SHP77 (cell line): ENCODE results near the gene APOBEC3F.
"Not testable (repeated sequence)": the region's sequence is repeated elsewhere in the genome, so short reads cannot be mapped to it uniquely, and the experiment has no call there.

Experiments
- DNase-seq, 2 experiments: peaks; one replicate each; lab custom pipeline; 2025; lab: John Stamatoyannopoulos, UW

Gene APOBEC3F

DNA sequence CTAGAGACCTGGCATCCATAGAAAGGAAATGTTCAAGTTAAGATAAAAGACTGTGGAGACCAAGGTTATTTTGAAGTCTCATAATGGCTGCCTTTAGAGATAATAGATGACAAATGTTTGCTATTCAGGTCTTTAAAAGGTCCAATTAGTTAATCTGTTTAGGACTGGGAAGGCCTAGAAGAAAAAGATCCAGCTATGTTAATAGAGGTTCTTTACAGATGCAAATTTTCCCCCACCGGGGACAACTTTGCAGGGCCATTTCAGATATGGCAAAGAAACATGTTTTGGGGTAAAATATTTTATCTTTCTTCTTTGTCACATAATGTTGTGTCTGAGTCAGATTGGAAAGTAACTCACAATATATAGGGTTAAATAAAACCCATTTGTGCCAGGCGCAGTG is 33.3 kb downstream of the APOBEC3F start:
- no peak for DNase-seq

DNA sequence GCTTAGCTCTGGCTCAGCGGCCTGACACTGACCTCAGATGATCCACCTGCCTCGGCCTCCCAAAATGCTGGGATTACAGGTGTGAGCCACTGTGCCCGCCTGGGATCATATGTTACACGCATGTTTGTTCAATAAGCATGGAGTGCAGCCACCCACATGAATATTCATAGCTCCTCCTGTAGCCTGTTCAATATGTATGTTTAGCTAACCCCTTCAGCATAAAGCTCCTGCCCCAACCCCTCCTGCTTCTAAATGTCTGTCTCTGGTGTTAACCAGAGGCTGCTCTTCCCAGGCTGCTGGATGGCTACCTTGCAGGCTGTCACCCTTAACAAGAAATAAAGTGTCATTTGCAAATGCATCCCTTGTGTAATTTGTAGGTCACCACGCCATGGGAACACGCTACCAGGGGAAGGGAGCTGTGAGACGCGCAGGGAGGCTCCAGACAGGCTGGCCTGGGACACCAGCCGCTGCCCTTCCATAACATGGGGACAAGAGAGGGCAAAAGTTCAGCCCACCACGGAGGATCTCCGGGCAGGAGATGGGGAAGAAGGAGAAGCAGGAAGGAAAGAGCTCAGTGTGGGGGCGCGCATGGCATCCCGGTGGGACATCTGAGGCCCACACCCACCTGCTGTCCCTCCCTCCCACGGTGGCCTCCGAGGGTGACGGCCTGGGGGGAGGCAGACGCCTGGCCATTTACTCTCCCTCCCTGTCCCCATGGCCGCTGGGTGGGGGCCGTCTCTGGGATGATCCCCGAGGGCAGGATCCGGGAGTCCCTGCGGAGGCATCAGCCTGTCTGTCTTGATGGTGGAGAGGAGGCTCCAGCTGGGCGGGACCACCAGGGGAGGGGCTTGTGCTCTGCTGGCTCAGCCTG is 35.7 kb downstream of the APOBEC3F start:
- not testable (repeated sequence) for DNase-seq

DNA sequence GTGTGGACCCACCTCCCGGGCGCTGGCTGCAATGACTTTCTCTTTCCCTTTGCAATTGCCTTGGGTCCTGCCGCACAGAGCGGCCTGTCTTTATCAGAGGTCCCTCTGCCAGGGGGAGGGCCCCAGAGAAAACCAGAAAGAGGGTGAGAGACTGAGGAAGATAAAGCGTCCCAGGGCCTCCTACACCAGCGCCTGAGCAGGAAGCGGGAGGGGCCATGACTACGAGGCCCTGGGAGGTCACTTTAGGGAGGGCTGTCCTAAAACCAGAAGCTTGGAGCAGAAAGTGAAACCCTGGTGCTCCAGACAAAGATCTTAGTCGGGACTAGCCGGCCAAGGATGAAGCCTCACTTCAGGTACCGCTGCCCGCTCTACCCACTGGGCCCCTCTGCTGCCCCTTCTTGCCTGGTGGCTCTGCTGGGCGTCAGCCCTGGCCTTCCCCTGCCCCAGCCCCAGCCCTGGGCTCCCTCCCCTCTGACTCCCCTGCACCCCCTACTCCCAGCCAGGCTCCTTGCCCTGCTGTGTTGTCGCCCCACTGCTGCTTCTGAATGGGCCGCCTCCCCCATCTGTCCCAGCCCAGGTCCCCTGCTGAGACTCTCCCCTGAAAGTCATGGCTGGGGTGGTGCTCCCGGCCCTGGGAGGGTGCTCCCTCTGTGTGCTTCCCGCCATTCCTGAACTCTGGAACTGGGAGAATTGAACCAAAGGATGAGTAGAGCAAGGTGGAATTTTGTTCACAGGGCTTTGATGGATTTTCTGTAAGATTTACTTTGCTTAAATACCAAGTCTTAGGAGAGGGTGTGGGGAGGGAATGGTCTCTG is 36.6 kb downstream of the APOBEC3F start, which contains the start of gene APOBEC3G:
Gene APOBEC3G, plus strand, starts transcription at position 250 of the 815 bp plus-strand sequence. Its CDS starts 87 bp downstream, at position 337.
- DNase-seq: not testable (repeated sequence)

DNA sequence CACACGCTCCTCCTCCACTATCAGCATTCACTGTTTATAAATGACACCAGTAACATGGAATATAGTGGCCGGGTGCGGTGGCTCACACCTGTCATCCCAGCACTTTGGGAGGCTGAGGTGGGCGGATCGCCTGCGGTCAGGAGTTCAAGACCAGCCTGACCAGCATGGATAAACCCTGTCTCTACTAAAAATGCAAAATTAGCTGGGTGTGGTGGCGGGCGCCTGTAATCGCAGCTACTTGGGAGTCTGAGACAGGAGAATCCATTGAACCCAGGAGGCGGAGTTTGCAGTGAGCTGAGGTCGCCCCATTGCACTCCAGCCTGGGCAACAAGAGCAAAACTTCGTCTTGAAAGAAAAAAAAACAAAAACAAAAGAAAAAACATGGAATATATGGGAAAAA is 37.2 kb downstream of the APOBEC3F start:
- DNase-seq: not testable (repeated sequence)

DNA sequence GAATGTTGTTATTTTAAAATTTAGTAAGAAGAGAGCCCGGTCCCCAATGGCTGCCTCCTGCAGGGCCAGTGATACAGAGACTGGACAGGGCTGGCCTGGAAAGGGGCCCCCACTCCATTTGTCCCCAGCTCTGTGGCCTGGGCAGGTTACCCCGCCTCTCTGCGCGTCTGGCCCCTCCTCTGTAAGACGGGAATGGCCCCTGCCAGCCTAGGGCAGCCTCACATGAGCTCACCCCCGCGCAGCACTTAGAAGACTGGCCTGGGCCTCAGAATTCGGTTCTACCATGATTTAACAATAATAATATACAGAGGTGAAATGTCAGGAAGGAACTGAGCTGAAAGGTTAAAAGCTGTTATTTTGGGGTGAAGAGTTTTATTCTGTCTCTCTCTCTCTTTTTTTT is 37.7 kb downstream of the APOBEC3F start:
- no peak for DNase-seq

DNA sequence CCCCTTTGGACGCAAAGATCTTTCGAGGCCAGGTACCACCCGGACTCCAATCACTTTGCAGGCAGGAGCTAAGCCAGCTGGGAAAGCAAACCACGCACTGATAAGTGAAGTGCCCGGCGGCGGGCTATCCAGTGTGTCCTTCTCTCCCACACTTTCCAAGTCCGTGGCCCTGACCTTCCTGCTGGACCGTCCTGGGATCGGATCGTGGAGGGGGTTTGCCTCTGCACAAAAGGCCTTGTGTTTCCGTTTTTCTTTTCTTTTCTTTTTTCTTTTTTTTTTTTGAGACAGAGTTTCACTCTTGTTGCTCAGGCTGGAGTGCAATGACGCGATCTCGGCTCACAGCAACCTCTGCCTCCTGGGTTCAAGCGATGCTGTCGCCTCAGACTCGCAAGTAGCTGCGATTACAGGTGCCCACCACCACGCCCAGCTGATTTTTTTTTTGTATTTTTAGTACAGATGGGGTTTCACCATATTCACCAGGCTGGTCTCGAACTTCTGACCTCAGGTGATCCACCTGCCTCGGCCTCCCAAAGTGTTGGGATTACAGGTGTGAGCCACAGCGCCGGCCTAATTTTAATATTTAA is 38.5 kb downstream of the APOBEC3F start:
- DNase-seq: not testable (repeated sequence)

DNA sequence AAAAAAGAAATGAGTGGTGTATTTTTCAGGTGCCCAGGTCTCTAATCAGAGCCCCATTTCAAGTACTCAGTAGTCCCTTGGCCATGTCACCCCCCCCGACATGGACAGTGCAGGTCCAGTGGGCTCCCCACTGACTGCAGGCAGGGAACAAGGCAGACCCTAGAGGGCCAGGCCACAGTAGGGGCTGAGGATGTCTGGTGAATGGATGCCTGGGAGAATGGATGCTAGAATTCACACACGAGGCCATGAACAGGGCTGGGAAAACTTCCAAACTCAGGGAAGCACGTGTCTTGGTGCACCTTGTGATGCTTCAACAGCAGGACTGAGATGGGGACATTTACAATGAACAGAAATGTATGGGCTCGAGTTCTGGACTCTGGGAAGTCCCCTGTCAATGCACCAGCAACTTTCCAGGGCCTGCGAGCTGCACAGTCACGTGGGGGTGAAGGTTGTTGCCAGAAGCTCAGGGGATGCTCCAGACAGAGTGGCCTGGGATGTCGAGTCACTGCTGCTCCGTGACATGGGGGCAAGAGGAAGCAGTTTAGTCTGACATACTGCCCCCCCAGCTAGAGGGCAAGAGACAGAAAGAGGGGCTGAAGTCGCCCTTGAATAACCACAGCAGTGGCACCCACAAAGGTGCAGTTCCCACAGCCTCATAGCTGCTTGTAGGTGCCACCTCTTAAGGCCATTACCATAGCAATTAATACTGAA is 39.5 kb downstream of the APOBEC3F start:
- no peak for DNase-seq

DNA sequence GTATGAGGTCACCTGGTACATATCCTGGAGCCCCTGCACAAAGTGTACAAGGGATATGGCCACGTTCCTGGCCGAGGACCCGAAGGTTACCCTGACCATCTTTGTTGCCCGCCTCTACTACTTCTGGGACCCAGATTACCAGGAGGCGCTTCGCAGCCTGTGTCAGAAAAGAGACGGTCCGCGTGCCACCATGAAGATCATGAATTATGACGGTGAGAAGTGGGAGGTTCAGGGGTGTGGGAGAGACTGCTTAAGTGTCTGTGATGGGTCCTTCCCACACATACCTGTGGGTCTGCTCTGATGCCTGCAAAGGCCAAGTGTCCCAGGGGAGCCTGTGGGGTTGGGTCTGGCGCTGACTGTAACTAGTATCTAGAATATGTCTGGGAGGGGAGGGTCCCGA is 40.4 kb downstream of the APOBEC3F start:
- no peak for DNase-seq

DNA sequence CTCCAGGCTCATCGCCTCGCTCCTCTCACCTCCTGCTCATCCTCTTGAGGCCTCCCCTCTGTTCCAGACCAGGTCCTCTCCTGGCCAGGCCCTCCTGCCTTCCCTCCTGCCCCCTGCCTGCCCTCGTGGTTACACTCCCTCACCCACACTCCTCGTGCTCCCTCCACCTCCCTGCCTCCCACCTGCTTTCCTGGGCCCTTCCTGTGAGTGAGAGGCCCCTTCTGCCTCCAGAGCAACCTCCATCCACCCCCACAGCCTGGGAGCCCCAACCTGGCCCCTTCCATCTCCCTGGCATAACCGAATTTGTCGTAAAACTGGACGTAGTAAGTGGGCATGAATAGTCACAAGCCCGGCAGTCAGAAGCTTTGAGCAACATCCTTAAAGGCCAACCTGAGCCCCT is 40.9 kb downstream of the APOBEC3F start:
- no peak for DNase-seq

DNA sequence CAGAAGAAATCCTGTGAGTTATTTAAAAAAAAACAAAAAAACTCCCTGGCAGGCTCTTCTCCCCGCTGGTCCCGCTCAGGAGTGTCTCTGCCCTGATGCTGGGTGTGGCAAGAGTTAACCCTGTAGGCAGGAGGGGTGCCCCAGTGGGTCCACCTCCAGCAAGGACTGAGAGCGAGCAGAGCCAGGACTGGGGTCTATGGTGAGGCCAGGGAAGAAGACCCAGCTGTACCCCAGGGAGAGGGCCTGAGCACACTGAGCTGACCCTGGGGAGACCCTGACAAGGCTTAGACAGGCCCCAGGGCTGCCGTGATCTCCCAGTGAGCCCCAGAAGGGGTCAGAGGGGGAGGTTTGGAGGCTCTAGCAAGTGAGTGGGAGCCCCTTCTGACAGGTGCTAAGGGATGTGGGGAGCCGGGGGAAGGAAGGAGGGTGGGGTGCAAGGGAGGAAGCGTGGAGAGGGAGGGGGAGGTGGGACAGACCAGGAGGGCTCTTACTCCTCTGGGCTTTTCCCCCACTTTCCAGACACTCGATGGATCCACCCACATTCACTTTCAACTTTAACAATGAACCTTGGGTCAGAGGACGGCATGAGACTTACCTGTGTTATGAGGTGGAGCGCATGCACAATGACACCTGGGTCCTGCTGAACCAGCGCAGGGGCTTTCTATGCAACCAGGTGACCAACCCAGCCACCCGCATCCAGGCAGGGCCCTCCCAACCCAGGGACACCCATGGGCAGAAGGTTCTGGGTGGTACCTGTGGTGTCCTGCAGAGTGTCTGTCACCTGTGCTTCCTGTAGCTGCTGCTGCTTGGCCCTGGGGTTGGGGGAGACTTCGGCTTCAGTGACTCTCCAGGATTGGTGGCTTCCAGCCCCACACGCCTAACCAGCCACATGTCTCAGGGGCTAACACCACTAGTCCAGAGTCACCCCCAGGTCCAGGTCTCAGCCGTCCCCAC is 42.8 kb downstream of the APOBEC3F start:
- no peak for DNase-seq

DNA sequence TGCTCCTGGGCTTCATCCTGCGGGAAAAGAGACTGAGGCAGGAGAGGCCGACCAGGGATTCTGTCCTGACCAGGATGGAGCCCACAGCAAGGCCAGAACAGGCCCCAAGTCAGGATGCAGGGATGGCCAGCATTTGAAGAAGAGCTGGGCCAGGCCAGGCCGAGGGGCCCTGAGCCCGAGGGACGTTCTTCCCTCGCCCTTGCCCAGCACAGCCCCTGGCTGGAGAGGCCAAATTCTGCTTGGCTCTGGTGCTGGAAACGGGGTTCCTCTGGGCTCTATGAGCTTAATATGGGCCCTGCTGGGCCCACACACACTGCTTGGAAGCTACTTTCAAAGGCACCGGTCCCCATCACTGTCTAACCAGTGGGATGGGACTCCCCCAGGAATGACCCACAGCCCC is 44.0 kb downstream of the APOBEC3F start:
- DNase-seq: no peak

DNA sequence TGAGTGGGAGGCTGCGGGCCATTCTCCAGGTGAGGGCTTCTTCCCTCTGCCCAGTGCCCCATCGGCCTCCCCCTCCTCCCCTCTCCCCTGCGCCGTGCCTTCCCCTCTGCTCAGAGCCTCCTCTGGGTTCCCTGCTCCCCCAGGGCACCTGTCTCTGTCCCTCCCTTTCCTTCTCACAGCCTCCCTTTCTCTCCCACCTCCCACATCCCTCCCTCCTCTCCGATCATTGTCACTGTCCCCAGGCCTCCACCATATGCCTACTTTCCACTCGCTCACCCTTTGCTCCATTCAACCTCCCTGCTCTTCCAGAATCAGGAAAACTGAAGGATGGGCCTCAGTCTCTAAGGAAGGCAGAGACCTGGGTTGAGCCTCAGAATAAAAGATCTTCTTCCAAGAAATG is 46.4 kb downstream of the APOBEC3F start:
- no peak for DNase-seq

DNA sequence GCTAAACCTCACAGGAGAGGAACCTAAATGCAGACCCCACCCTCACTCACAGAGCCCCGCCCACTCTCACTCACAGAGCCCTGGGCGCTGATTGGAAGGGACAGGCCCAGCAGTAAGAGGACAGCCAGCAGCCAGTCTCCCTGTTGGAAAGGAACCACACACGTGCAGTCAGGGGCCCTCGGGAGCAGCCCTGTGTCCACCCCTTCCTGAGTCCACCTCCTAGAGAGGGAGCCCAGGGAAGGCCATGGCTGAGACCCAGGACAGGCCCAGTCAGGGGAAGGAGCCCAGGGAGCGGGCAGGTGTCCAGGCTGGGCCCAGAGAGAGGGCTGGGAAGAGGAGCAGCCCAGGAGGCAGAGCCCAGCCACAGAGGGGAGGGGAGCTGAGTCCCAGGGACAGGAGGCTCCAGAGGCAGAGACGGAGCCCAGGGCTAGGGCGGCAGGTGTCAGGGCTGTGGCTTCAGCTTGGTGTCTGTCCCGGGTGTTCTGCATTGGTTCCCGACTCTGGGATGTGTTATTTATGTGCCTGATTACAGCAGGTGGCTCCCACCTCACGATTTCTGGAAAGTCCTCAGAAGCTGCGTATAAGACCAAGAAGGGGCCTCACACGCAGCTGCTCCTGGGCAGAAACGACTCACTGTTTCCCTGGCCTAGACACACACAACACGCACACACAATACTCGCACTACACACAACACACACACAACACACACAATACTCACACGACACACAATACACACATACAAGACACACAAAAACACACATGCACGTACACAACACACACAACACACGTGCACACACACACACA is 47.4 kb downstream of the APOBEC3F start:
- DNase-seq: peak in 1 of 2 experiments; percentile 46

DNA sequence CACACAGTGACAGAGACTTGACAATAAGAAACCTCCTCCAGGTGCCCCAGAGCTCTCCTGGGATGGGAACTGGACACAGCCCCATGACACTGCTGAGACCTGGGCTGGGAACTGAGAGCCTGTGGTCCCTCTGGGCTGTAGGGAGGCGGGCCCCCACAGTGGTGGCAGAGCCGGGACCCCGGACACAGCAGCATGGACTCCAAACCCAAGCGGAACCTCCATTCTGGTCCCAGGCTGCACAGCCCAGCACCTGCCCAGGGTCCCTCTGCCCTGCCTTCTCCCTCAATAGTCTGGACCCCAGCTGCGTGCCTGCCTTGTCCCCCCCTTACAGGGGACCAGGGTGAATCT is 48.0 kb downstream of the APOBEC3F start:
- no peak for DNase-seq

DNA sequence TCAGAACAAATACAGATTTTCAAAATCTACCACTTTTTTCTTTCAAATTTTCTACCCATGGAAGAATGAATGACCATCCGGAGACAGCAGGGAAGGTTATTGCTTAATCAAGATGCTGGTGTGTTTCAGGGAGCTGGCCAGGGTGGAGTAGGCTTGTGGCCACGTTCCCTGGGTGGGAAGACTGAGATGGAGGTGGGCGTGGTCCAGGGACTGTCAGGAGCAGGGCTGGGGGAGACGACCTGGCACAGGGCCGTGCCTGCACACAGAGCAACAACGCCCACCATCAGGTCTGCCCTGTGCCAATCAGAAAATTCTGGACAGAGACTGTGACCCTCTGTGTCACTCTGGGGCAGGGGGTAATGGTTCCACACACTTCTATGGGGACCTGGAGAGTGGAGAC is 49.3 kb downstream of the APOBEC3F start:
- no peak for DNase-seq

DNA sequence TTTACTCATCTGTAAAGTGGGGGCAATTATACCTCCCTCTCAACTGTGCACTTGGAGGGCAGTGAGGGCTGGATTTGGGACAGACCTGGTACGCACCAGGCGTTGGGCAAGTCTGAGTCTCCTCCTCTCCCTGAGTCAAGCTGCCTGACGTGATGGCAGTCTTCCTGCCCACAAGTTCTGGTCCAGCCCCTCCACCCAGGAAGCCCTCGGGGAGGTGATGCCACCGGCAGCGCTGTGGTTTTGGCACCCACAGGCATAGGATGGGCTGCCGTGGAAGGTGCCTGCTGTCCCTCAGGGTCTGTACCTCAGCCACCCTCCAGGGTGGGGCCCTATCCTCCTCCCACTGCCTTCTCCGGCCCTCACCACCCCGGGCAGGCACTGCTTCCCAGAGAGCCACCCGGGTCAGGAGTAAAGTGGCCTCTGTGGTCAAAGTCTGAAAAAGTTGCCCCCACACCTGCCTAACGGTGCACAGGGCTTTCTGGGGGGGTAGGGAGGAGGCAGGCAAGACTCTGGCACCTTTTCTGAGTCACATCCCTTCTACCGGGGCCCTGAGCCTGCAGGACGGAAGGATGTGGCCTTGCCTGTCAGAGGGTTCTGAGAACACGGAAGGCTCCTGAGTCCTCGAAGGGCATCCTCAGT is 49.9 kb downstream of the APOBEC3F start:
- DNase-seq: no peak

DNA sequence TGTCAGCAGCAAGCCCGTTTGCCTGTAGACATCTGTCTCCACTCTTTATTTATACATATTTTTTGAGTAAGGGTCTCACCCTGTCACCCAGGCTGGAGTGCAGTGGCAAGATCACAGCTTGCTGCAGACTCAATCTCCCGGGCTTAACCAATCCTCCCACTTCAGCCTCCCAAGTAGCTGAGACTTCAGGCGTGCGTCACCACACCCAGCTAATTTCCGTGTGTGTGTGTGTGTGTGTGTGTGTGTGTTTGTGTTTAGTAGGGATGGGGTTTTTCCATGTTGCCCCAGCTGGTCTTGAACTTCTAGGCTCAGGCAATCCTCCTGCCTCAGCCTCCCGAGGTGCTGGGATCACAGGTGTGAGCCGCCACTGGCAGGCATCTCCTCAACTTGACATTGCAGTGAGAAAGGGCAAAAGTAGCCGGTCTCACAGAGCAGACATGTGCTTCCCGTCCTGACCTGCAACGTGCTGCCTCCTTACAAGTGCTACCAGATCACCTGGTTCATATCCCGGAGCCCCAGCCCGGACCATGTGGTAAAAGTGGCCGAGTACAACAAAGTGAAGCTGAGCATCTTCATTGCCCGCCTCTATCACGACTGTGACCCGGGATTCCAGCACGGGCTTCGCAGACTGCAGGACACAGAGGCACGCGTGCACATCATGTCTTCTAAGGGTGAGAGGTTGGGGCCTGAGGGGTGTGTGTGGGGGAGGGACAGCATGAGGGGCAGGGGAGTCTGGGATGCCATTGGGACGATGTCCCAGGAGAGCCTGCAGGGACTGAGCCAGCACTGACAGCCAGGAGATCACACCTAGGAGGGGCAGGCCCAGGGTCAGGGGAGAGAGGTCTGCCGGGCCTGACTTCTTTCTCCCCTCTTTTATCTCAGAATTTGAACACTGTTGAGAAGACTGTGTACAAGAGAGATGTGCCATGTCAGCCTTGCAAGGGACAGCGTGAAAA is 50.7 kb downstream of the APOBEC3F start:
- DNase-seq: no peak

DNA sequence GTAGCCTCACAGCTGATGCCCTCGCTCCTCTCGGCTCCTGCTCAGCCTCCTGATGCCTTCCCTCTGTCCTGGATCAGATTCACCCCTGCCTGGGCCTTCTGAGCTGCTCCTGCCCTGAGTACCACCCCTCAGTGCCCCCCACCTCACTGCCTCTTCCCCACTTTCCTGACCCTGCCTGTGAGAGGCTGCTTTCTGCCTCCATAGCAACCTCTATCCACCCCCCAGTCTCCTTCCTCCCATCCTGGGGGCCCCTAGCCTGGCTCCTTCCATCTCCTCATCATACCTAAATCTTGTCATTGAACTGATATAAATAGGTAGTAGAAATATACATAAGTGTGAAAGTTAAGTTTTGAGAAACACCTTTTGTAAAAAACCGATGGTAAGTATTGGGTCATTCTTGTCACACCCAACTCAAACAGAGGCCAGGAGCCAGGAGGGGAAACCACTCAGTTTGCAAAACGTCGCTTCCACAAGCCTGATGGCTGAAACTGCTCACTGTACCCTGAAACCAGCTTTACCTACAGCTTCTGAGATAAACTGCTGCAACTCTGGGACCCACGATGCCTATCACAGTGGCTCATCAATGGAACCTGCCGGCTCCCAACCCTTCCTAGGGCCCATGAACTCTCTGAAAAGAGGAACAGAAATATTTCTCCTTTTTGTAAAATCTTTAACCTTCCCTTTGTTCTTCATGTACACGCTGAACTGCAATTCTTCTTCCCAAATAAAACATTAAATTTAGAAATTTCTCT is 51.6 kb downstream of the APOBEC3F start:
- no peak for DNase-seq
